ENCODE data around the gene C10orf95. TPM values are rescaled to one million over a fixed set of nuclear protein-coding genes. Genes with fewer than 3 reads are reported as not detected.

The C10orf95 gene
- total RNA-seq, 4 donors from 2014 or later, result 1.4 TPM; not detected in 3

DNA sequence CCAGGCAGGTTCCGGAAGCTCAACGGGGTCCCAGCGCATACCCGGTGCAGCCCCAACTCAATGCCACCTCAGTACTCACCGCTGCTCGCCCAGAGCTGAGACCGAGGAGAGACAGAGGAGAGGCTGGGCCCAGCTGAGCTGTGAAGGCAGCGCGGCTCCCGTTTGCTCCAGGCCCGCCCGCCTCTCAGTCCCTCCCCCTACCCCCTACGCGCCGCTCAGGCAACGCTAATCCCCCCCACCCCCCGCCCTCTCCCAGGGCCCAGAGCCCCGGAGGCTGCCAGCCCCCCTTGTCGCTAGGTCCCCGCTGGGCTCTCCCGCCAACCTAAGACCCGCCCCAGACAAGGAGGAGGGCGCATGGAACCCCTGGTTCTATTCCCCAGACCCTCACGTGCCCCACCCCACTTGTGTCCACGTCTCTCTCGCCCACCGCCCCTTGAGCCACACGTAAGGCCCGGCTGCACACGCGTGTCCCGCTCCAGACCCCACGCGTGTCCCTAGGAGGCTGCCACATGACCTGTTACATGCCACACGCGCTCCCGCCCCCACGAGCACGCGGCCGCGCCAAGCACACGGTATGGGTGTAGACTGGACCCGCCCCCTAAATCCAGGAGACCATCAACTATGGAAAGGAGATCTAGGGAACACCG is 32.6 kb downstream of the C10orf95 start, which contains the start of gene PSD:
TSS of gene PSD (minus strand) at position 164 of the 647 bp plus-strand sequence. CDS start 1,747 bp downstream, outside the sequence.
- Histone ChIP-seq H3K36me3 (peaks cover 0 to 8% (median 5%) of the 10 kb centered on the region in 3 donors), H3K27ac (no peak within 1 kb of the TSS), H3K4me1 (peaks cover 0 to 43% (median 36%) of the 10 kb centered on the region in 4 donors), H3K9me3 (no peaks in the 10 kb centered on the region), H3K4me3 (peak within 1 kb of the TSS; percentile 67 to 99 (median 93)), H3K27me3 (peaks cover 0 to 52% of the 10 kb centered on the region in 2 donors)
- TF ChIP-seq EP300 (IDR thresholded peaks at IDR 0.05) (no peak), POLR2A (IDR thresholded peaks at IDR 0.05) (no peak)
- TF ChIP-seq, protein P1, sequence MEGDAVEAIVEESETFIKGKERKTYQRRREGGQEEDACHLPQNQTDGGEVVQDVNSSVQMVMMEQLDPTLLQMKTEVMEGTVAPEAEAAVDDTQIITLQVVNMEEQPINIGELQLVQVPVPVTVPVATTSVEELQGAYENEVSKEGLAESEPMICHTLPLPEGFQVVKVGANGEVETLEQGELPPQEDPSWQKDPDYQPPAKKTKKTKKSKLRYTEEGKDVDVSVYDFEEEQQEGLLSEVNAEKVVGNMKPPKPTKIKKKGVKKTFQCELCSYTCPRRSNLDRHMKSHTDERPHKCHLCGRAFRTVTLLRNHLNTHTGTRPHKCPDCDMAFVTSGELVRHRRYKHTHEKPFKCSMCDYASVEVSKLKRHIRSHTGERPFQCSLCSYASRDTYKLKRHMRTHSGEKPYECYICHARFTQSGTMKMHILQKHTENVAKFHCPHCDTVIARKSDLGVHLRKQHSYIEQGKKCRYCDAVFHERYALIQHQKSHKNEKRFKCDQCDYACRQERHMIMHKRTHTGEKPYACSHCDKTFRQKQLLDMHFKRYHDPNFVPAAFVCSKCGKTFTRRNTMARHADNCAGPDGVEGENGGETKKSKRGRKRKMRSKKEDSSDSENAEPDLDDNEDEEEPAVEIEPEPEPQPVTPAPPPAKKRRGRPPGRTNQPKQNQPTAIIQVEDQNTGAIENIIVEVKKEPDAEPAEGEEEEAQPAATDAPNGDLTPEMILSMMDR (IDR thresholded peaks at IDR 0.05), result no peak
- 15 to 21% methylated on average over 2 to 17 of the region's 45 CpGs for WGBS, 2 donors
- no peak for DNase-seq (ENCODE audit: low spot score in 2 of 2)

DNA sequence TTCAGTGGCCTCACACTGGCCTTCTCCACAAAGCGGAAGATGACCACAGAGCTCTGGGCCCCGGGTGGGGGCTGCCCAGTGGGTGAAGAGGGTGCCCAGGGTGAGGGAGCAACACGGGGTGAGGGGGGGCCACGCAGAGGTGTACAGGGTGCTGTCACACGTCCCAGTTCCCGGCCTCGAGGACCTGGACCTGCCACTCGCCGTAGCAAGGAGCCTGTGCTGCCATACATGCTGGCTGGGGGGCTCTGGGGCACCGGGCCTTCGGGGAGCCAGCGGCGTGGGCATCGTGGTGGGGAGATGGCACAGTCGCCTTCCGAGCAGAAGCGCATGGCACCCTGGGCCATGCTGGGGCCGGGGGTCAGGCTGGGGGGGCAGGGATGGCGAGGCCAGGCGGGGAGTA is 34.6 kb downstream of the C10orf95 start:
- Histone ChIP-seq H3K27ac (no peak overlapping the region), H3K9me3 (no peaks in the 10 kb centered on the region), H3K4me1 (peaks cover 0 to 23% (median 18%) of the 10 kb centered on the region in 4 donors), H3K27me3 (peaks cover 0 to 72% of the 10 kb centered on the region in 2 donors), H3K36me3 (no peaks in the 10 kb centered on the region), H3K4me3 (no peak overlapping the region)
- no peak for DNase-seq (ENCODE audit: low spot score in 2 of 2)
- TF ChIP-seq, protein P1 (IDR thresholded peaks at IDR 0.05), result no peak
- TF ChIP-seq POLR2A (IDR thresholded peaks at IDR 0.05) (no peak), EP300 (IDR thresholded peaks at IDR 0.05) (no peak)
- WGBS, 2 donors, result 89 to 91% methylated on average over 18 of the region's 20 CpGs

DNA sequence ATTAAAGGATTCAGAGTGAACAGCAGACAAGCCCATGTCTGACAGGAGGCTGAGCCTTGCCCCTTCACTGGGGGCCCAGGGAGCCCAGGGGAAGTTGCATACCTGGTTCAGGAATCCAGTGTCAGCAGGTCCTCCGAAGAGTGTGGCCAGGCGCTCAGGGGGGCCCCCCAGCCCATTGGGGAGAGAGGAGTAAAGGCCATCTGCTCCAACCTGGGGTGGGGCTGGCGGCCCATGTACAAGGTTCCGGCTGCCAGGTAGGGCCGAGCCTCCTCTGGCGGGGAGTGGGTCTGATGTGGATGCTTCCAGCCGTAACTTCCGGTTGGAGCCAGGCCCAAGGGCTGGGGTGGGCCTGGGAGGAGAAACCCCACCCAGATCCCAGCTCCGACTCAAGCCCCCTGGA is 35.1 kb downstream of the C10orf95 start:
- H3K4me1 ChIP-seq, result peaks cover 0 to 22% (median 17%) of the 10 kb centered on the region in 4 donors
- no peak overlapping the region for H3K27ac ChIP-seq
- TF ChIP-seq POLR2A (IDR thresholded peaks at IDR 0.05) (no peak), EP300 (IDR thresholded peaks at IDR 0.05) (no peak)
- TF ChIP-seq, protein P1 (IDR thresholded peaks at IDR 0.05), result no peak
- 79 to 90% methylated on average over 9 of the region's 9 CpGs for WGBS, 2 donors
- no peaks in the 10 kb centered on the region for H3K36me3 ChIP-seq
- H3K9me3 ChIP-seq, result no peaks in the 10 kb centered on the region
- H3K4me3 ChIP-seq, result no peak overlapping the region
- peaks cover 0 to 77% of the 10 kb centered on the region in 2 donors for H3K27me3 ChIP-seq
- no peak for DNase-seq (ENCODE audit: low spot score in 2 of 2)

DNA sequence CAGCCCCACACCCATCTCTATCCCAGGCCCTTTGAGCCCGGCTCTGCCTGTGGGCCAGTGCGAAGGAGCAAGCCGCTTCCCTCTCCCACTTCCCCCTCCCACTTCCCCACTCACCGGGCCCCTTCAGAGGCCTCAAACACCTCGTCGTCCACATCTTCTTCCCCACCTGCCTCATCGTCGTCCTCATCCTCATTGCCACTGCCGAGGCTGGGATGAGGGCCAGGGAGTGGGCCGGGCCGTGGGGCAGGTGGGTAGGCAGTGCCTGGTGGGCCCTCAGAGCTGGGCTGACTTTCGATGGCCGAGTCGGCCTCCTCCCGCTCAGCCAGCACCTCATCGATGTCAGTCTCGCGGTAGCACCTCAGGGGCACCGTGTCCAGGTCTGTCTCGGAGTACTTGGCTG is 36.6 kb downstream of the C10orf95 start:
- Histone ChIP-seq H3K4me3 (no peak overlapping the region), H3K9me3 (no peaks in the 10 kb centered on the region), H3K27me3 (peaks cover 0 to 92% of the 10 kb centered on the region in 2 donors), H3K4me1 (peaks cover 0 to 25% (median 17%) of the 10 kb centered on the region in 4 donors), H3K36me3 (no peaks in the 10 kb centered on the region), H3K27ac (no peak overlapping the region)
- 48 to 53% methylated on average over 14 to 20 of the region's 20 CpGs for WGBS, 2 donors
- no peak for DNase-seq (ENCODE audit: low spot score in 2 of 2)
- TF ChIP-seq, protein P1 (IDR thresholded peaks at IDR 0.05), result no peak

DNA sequence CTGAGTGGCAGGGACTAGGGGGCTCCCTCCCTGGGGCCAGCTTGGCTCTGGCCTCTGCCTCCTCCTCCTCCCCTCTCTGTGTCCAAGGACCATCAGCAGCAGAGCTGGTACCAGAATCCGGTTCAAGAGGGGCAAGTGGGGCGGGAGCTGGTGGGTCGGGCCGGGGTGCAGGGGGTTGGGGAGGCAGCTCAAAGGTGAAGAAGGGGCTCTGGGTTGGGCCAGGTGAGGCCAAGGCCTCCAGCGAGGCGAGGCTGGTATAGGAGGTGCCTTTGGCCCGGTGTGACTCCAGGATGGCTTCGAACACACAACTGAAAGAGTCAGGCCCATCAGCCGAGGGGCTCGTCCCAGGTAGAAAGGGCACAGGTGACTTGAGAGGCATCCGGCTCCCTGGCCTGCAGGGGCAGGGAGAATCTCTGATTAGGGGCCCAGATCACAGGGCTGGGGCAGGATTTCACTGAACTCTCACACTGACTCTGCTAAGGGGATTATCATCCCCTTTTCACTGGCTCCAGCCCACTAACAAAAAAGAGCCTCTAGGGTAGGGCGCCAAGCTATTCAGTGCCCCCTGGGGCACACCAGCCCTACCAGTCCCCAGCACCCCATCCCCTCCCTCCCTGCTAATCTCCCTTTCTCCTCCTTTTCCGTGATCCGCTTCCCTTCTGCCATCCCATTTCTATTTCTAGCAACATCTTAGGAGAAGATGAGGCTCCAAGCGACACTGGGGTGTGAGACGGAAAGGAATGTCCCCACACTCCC is 37.4 kb downstream of the C10orf95 start:
- no peak for TF ChIP-seq POLR2A (IDR thresholded peaks at IDR 0.05)
- TF ChIP-seq EP300 (IDR thresholded peaks at IDR 0.05), result no peak
- TF ChIP-seq, protein P1 (IDR thresholded peaks at IDR 0.05), result no peak
- whole genome bisulfite sequencing, 2 donors, result 82 to 83% methylated on average over 14 to 16 of the region's 16 CpGs
- Histone ChIP-seq H3K27ac (no peak overlapping the region), H3K4me3 (no peak overlapping the region), H3K9me3 (no peaks in the 10 kb centered on the region), H3K27me3 (peaks cover 0 to 98% of the 10 kb centered on the region in 2 donors), H3K36me3 (no peaks in the 10 kb centered on the region), H3K4me1 (peaks cover 0 to 23% (median 15%) of the 10 kb centered on the region in 4 donors)
- no peak for DNase-seq (ENCODE audit: low spot score in 2 of 2)
